NCI-H2107 treated with DMSO at 0.1 percent for 48 hours (cell line): Measurements from ENCODE around the gene FDXR.
"Not testable (repeated sequence)": the region's sequence is repeated elsewhere in the genome, so short reads cannot be mapped to it uniquely, and the experiment has no call there.

Experiments
- DNase-seq: peaks from one replicate; lab custom pipeline; 2025; ENCODE audit not compliant: unreplicated experiment; lab: John Stamatoyannopoulos, UW

Gene FDXR

DNA sequence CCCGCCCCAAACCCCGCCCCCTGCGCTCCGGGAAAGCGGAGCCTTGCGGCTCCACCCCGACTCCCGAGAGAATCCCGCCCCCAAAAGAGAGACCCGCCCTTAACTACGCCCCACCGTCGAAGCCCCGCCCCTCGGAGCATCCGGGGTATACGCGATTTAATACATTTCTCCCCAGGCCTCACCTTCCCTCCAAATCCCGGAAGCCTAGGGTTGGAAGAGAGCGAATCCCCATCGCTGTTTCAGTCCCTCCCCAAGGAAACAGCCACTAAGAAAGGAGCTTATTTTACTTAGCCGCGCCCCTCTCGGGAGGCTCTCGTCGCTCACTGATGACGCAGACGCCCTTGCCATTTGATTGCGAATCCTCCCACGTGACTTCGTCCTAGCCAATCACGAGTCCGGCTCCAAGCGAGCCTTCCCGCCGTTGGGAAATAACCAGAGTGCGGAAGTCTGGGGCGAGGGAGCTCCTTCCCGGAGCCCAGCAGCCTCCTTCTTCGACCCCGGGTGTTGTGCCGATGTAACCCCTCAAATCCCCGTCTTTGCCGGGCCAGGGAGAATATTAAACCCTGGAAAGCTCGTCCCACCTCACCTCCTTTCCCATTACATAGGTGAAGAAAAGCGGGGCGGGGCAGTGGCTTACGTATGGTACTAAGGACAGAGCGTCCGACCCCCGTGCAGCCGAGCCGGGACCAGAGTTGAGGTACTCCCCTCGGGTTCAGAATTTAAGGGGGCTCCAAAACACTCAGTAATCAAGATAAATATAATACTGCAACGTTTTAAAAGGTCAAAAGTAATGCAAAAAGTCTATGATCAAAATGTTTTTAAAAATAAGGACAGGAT, 461 bp upstream of the FDXR start:
- DNase-seq, result peak; percentile 99

- DNase-seq, result no peak
Observed at GRCh38 chr17:74871356-74872076, 1.3 kb downstream of the FDXR start.

- no peak for DNase-seq
Observed at GRCh38 chr17:74870512-74870911, 2.3 kb downstream of the FDXR start.

DNA sequence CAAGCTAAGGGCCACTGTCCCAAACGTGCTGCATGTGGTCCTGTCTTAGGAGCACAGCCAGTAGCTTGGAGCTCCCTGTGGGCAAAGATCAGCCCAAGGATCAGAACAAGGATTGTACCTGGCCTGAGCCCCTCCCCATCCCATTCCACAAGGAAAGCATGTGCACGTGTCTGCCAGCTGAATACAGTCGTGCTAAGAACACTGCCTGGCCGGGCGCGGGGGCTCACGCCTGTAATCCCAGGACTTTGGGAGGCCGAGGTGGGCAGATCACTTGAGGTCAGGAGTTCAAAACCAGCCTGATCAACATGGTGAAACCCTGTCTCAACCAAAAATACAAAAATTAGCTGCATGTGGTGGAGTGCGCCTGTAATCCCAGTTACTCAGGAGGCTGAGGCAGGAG, 2.8 kb downstream of the FDXR start:
- DNase-seq, result not testable (repeated sequence)

DNA sequence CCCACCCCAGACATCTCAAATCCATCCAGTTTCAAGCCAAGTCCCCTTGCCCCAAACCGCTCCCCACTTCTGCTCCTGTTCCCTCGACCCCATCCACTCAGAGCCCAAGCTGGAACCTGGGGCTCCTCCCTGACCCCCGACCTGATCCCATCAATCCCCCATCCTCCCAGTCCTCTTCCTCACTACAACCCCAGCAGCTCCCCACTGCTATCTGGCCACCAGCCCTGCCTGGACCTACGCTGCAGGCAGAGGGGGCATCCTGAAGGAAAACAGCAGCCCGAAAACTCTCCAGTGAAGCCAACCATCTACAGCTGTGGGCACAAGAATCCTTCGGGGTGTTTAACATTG, 3.9 kb downstream of the FDXR start:
- DNase-seq, result no peak

- DNase-seq, result no peak
Observed at GRCh38 chr17:74868251-74868907, 4.4 kb downstream of the FDXR start.

- no peak for DNase-seq
Observed at GRCh38 chr17:74866198-74866835, 6.5 kb downstream of the FDXR start.

DNA sequence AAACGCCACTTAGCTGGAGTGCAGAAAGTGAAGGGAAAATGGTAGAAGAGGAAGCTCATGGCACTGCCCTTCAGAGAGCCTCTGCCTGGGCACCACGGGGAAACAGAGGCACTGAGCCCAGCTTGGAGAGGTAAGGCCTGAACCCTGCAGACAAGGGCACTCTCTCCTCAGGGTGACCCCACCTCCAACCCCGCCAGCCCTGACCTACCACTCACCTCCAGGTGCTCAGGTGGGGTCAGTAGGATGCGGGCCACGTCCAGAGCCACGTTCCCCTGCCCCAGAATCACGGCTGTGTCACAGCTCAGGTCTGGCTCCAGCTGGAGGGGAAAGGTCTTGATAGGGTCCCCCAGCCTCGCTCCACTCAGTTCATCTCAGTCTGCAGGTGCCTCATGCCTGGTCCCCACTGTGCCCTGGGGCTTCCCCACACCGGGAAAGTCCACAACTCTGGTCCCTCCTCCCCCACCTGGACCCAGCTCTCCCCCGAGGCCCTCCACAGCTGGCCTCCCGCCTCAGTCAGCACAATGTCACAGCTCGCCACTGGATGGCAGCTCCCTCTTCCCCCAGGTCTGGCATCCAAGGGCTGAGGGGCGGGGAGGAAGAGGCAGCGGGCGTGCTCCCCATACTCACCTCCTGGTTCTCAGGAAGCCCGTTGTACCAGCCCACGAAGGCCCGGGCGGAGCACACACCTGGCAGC, 7.1 kb downstream of the FDXR start:
- no peak for DNase-seq

- no peak for DNase-seq
Observed at GRCh38 chr17:74864866-74865395, 7.9 kb downstream of the FDXR start.

- DNase-seq, result no peak
Observed at GRCh38 chr17:74864297-74864865, 8.4 kb downstream of the FDXR start.

DNA sequence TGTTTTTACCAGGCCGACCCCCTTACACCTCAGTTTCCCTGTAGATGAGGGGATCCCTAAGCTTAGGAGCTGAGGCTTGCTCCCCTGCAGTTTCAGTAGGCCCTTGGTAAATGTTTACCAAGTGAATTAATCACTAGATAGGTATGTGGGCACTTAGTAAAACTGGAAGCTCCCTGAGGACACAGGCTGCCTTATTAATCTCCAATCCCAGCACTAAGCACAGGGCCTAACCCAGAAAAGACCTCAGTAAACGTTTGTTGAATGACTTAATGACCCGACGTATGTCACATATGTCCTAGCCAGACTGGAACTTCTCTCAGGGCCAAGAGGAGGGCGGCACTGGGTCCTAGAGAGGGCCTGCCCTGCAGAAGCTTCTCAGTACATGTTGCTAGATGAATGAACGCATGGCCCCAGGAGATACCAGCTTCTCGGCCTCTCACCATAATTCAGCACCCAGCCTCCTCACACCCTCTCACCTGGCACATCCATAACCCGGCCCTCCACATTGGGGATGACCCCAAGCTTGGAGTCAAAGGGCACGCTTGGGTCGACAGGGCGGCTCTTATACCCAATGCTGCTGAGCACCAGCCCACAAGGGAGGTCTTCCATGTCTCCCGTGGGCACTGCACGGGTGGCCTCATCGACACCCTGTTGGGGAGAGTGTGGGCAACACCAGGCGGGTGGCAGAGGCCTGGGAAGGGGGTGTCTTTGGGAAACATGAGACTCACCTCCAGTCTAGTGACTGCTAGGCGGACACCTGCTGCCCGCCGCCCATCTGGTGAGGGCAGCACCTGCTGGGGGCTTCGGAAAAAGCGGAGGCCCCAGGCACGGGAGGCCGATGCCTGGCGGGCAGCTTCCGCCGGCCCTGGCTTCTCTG, 9.1 kb downstream of the FDXR start:
- DNase-seq, result no peak

- no peak for DNase-seq
Observed at GRCh38 chr17:74862919-74863318, 9.9 kb downstream of the FDXR start.

- DNase-seq, result no peak
Observed at GRCh38 chr17:74862108-74862901, 10.5 kb downstream of the FDXR start.

- no peak for DNase-seq
Observed at GRCh38 chr17:74861662-74862107, 11.1 kb downstream of the FDXR start.

DNA sequence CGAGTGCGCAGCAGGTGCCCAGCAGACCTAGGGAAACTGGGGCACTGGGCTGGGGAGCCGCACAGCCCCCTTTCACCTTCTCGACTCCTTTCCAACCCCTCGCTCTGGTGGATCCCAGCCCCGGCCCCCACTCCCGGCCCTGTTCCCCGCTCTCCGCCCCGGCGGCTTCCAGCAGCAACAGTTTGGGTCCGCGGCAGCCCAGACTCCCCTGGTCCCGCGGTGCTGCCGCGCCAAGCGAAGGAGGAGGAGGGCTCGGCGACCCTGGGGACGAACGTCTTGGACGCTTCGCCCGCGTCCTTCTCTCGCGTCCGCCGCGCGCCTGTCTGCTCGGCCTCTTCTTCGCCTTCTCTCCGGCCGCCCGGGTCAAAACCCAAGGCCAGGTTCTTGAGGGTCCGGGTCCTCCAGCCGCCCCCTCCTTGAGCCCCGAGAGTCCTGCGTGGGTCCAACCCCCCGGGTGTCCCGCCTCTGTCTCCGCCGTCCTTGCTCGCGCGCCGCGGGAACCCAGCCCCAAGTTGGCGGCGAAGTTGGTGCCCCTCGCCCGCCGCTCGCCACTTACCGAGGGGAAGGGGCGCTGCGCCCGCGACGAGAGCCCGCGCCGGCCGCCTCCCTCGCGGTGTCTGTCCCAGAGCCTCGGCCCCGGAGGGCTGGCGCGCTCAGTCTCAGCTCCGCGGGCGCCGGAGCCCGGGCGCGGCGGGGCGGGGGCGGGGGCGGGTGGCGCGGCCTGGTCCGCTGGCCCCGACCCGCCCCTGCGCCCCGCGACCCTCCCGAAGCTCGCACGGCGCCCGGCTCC, 11.7 kb downstream of the FDXR start:
- DNase-seq, result no peak

GRCh38 chr17:74860229-74860871, 12.4 kb downstream of the FDXR start:
- no peak for DNase-seq
